GM12801 (cell line): ENCODE measurements around the gene AOX1.

Experiments used
- CTCF ChIP-seq: IDR thresholded peaks from one replicate; pipeline ENCODE4 v1.5.1; 2011; ENCODE audit warnings: control low read depth; ENCODE audit not compliant: insufficient read length; ENCODE audit errors: extremely low read depth

Gene AOX1

GRCh38 chr2:200634231-200634964 is 48.6 kb downstream of the AOX1 start:
- no peak for TF ChIP-seq CTCF

DNA sequence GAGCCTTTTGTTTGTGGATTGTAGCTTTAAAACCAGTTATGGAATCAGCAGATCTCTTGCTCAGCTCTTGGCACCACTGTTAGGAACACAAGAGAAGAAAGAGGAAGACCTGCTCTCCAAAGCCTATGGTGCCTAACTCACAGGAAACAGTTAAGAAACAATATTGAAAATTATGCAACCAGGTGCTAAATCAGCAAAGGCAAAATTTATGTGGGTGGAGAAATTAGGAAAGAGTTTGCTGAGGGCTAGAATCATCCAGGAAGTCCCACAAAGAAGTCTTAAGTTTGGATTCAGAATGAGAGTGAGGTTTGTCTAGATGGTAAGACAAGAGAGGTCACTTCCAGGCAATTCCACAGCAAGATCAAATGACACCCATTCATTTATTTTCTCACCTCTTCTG is 49.4 kb downstream of the AOX1 start:
- no peak for TF ChIP-seq CTCF

- no peak for TF ChIP-seq CTCF
These were observed 52.1 kb downstream of the AOX1 start for GRCh38 chr2:200637901-200638300.

DNA sequence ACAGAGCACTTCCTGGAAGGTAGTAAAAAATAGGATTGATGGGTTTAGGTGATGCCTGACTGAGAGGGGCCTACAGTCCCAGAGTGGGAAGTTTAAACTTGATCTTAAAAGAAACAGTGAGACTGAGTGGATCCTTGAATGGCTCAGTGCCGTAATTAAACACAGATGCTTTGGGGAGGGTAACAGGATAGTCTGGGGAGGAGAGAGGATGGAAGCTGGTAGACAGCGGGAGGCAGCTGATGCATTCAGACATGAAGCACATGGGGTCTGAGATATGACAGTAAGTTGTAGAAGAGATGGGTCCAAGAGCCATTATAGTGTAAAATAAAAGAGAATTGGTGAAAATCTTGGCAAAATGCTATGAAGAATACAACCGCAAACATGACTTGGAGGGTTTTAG is 54.4 kb downstream of the AOX1 start:
- TF ChIP-seq CTCF, result no peak

DNA sequence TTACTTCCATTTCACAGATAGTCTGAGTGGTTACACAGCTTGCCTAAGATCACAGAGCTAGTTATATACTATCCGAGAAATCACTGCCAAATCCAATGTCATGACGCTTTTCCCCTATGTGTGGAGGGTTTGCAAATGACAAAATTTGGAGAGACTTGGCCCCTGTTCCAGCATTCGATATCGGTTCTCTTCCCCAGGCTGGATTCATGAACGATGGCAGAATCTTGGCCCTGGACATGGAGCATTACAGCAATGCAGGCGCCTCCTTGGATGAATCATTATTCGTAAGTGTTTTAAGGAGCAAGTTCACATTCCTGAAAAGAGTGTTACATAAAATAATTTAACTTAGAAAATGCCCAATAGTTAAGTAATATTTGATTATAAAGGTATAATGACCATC is 55.1 kb downstream of the AOX1 start:
- TF ChIP-seq CTCF, result no peak

DNA sequence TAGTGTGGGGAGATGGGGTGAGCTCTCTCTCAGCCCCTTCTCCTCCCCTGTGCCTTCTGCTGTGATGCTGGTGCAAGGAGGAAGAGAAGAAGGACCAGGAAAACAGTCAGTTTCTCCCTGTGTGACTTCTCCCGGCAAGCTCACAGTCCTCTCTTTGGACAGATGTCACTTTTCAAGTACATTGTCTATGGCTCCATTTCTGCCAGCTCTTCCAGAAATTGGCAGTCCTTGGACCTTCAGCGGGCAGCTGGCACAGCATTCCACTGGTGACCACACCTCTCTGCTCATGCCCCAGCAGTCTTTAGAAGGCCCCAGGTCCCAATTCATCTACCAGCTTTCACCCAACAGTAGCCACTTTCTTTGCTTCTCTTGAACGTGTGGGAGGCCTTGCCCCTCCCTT is 63.9 kb downstream of the AOX1 start:
- no peak for TF ChIP-seq CTCF

DNA sequence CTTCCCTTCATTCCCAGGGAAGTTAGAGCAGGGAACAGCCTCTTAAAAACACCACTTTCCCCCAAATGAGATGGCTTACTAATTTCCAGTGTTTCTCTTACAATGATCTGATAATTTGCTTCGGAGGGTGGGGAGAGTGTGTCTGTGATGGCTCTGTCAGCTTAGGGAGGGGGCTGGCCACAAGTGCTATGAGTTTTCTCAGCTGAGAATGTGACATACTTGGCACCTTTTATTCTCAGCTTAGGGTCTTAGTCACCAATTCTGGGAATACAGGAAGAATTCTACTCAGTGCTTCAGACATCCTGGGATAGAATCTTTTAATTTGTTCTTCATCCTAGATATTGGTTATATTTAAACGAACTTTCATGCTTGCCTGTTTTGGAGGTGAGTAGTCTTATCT is 64.4 kb downstream of the AOX1 start:
- TF ChIP-seq CTCF, result no peak
